Prostate gland (tissue), 2 donors: ENCODE results near the gene DNAH8. TPM values are rescaled to one million over a fixed set of nuclear protein-coding genes. Genes with fewer than 3 reads are reported as not detected.

Experiments used
- DNase-seq: peaks from one replicate; pipeline ENCODE4 v3.0.0-alpha.2; 2019; ENCODE audit warnings: low spot score
- H3K27ac ChIP-seq, 2 donors: fragments of 200-600 bp; sonication (generic); 2 replicates each; pipeline ENCODE4 v1.5.1; 2017 to 2019
- H3K27me3 ChIP-seq: fragments of 200-600 bp; sonication (generic); replicated peaks from 2 replicates; pipeline ENCODE4 v1.5.1; 2019; ENCODE audit not compliant: insufficient read depth
- H3K36me3 ChIP-seq, 2 donors: fragments of 200-600 bp; sonication (generic); 1 replicate in 1 of 2; 2 replicates in 1 of 2; pipeline versions ENCODE4 v1.5.1 to v1.8.1; 2017 to 2019
- H3K4me1 ChIP-seq: fragments of 200-600 bp; sonication (generic); replicated peaks from 2 replicates; pipeline ENCODE4 v1.5.1; 2019
- H3K4me3 ChIP-seq, 2 donors: fragments of 200-600 bp; sonication (generic); 2 replicates each; pipeline ENCODE4 v1.5.1; 2017 to 2019
- H3K9me3 ChIP-seq: fragments of 200-600 bp; sonication (generic); 2 replicates; pipeline ENCODE4 v1.5.1; 2017
- POLR2A ChIP-seq: fragments of 450-650 bp; IDR thresholded peaks from one replicate; pipeline ENCODE4 v1.6.1; 2016; ENCODE audit warnings: antibody characterized with exemption, mild to moderate bottlenecking
- POLR2AphosphoS5 ChIP-seq: sonication (generic); formaldehyde crosslinking; IDR thresholded peaks from one replicate; pipeline ENCODE4 v1.6.1; 2017; ENCODE audit warnings: antibody characterized with exemption
- WGBS: methylation state at CpG from one replicate; pipeline ENCODE4 v1.1.5; 2018; 5-methylcytosine and 5-hydroxymethylcytosine counted together
- intact Hi-C: fragments of 100-400 bp; cut with DNase I; formaldehyde crosslinking; loops from one replicate; pipeline ENCODE4 v1.14.2; 2022
- total RNA-seq, 2 donors: library from RNA; depleted of rRNA; stranded (reverse); fragments of >200 nt; gene quantifications; one replicate each; pipeline ENCODE4 v1.1.0, GENCODE V29; 2016
- TF ChIP-seq, protein P1 (sequence below), 4 experiments: fragments of 200-600 bp in 2 of 4; fragments of 450-650 bp in 2 of 4; sonication (generic) in 2 of 4; IDR thresholded peaks; 1 replicate in 3 of 4; 2 replicates in 1 of 4; pipeline ENCODE4 v1.5.1; 2016 to 2019; ENCODE audit warnings: antibody characterized with exemption in 4 of 4, mild to moderate bottlenecking in 2 of 4, moderate library complexity in 2 of 4

Gene DNAH8
- total RNA-seq, 2 donors from 2014 or later = 0.36 to 3.6 TPM

- Histone ChIP-seq H3K36me3 (no peaks in the 10 kb centered on the region), H3K27me3 (no peaks in the 10 kb centered on the region), H3K4me3 (no peak overlapping the region), H3K9me3 (no peaks in the 10 kb centered on the region), H3K4me1 (no peaks in the 10 kb centered on the region), H3K27ac (no peak overlapping the region)
- 36% methylated on average over 5 of the region's 5 CpGs for WGBS
- intact Hi-C loops = no loop called here
- DNase-seq = no peak
- TF ChIP-seq, protein P1, sequence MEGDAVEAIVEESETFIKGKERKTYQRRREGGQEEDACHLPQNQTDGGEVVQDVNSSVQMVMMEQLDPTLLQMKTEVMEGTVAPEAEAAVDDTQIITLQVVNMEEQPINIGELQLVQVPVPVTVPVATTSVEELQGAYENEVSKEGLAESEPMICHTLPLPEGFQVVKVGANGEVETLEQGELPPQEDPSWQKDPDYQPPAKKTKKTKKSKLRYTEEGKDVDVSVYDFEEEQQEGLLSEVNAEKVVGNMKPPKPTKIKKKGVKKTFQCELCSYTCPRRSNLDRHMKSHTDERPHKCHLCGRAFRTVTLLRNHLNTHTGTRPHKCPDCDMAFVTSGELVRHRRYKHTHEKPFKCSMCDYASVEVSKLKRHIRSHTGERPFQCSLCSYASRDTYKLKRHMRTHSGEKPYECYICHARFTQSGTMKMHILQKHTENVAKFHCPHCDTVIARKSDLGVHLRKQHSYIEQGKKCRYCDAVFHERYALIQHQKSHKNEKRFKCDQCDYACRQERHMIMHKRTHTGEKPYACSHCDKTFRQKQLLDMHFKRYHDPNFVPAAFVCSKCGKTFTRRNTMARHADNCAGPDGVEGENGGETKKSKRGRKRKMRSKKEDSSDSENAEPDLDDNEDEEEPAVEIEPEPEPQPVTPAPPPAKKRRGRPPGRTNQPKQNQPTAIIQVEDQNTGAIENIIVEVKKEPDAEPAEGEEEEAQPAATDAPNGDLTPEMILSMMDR (IDR thresholded peaks at IDR 0.05) = peak in 2 of 4 experiments; percentile 28 to 55
- TF ChIP-seq POLR2AphosphoS5 = no peak
Measured at GRCh38 chr6:38739532-38739931, 24.4 kb downstream of the DNAH8 start.

DNA sequence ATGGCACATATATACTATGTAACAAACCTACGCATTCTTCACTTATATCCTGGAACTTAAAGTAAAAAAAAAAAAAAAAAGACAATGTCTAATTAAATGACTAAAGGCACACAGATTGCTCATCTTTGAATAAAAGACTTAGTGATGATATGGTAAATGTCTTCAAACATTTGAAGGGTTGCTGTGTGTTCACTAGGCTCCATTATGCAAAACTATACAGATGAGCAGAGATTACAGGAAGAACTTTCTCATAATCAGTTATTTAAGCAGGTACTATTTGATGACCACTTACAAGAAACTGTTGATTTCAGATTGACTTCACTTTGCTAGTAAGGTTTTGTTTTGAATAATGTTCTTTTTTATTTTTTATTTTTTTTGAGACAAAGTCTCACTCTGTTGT, 34.4 kb downstream of the DNAH8 start:
- Histone ChIP-seq H3K4me1 (no peaks in the 10 kb centered on the region), H3K36me3 (no peaks in the 10 kb centered on the region), H3K4me3 (no peak overlapping the region), H3K27me3 (no peaks in the 10 kb centered on the region), H3K27ac (no peak overlapping the region), H3K9me3 (no peaks in the 10 kb centered on the region)
- no peak for DNase-seq
- intact Hi-C loops = no loop called here
- no peak for TF ChIP-seq POLR2AphosphoS5
- TF ChIP-seq POLR2A = no peak
- TF ChIP-seq, protein P1 (IDR thresholded peaks at IDR 0.05) = no peak
- 100% methylated on average over 1 of the region's 1 CpG for WGBS

DNA sequence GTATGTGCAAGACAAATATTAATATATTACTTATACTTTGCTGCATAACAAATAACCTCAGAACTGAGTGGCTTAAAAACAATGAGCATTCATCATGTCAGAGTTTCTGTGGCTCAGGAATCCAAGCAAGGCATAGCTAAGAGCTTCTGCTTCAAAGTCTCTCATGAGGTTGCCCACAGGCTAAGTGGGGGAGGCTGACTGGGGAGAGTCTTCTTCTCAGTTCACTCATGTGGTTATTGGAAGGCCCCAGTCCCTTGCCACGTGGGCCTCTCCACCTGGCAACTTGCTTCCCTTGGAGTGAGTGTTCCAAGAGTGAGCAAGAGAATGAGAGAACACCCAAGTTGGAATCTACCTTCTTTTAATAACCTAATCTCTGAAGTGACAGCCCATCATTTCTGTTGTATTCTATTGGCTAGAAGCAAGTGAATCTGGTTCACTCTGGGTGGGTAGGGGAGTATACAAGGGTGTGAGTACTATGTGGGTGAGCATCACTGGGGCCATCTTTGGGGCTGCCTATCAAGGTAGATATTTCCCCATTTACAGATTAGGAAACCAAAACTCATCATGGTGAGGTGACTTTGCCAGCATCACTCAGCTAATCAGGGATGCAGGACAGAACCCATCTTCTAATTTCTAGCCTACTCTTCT, 36.0 kb downstream of the DNAH8 start:
- 72% methylated on average over 1 of the region's 1 CpG for WGBS

DNA sequence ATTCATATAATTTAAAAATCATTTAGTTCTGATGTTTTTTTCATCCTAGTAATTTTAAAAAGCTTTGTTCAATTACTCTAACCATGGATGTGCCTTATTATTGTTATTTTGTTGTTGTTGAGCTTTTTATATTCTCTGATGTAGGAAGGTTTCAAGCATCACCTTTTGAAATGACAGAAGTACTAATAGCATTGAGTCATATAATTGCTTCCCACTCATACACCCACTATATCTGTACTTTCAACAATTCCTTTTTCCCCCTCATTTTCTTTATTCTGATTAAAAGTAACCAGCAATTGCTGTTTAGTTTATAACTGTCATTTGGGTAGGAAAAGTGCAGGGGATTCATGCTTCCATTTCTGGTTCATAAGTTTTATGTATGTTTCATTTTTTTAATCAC, 38.6 kb downstream of the DNAH8 start:
- H3K27me3 ChIP-seq = no peaks in the 10 kb centered on the region
- no peaks in the 10 kb centered on the region for H3K4me1 ChIP-seq
- TF ChIP-seq, protein P1 (IDR thresholded peaks at IDR 0.05) = no peak
- DNase-seq = no peak
- H3K9me3 ChIP-seq = no peaks in the 10 kb centered on the region
- intact Hi-C loops = no loop called here
- H3K4me3 ChIP-seq = no peak overlapping the region
- no peak overlapping the region for H3K27ac ChIP-seq
- H3K36me3 ChIP-seq = no peaks in the 10 kb centered on the region

More for the DNA sequence above, 36.0 kb downstream of the DNAH8 start:
- TF ChIP-seq POLR2AphosphoS5 (no peak), POLR2A (no peak)
- TF ChIP-seq, protein P1 (IDR thresholded peaks at IDR 0.05) = no peak
- DNase-seq = no peak
- Histone ChIP-seq H3K36me3 (no peaks in the 10 kb centered on the region), H3K9me3 (no peaks in the 10 kb centered on the region), H3K27ac (no peak overlapping the region), H3K4me3 (no peak overlapping the region), H3K27me3 (no peaks in the 10 kb centered on the region), H3K4me1 (no peaks in the 10 kb centered on the region)
- intact Hi-C loops = no loop called here

DNA sequence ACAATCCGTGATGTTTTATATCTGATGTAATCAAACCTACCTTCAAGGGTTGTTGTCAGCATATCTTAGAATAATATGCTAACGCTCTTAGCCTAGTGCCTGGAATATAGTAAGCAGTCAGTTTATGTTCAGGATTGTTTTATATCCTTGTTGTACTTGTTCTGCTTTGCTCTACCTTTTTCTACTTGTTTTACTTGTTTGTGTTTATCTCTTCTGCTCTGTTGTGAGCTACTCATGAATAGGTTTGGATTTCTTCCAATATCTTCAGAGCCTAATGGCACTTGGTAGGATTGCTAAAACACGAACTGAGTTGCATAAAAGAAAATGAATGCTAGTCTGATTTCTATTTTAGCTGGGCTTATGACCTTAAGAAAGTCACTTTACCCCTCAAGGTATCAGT, 40.1 kb downstream of the DNAH8 start:
- Histone ChIP-seq H3K9me3 (no peaks in the 10 kb centered on the region), H3K4me3 (no peak overlapping the region), H3K4me1 (no peaks in the 10 kb centered on the region), H3K27me3 (no peaks in the 10 kb centered on the region), H3K36me3 (no peaks in the 10 kb centered on the region), H3K27ac (peak overlapping the region in 1 of 2 donors; percentile 24)
- TF ChIP-seq, protein P1 (IDR thresholded peaks at IDR 0.05) = no peak
- no peak for TF ChIP-seq POLR2AphosphoS5
- no peak for TF ChIP-seq POLR2A
- DNase-seq = no peak
- WGBS = 59% methylated on average over 3 of the region's 3 CpGs
- intact Hi-C loops = no loop called here
